GM19193 (cell line): ENCODE data around the gene VIP.

Experiments
- POLR2A ChIP-seq: IDR thresholded peaks from 4 replicates; pipeline ENCODE4 v1.6.1; 2011; ENCODE audit not compliant: insufficient read depth, insufficient read length; ENCODE audit errors: extremely low read depth

The VIP gene

GRCh38 chr6:152769993-152770392, 19.4 kb downstream of the VIP start:
- TF ChIP-seq POLR2A = no peak

GRCh38 chr6:152771061-152771687, 20.6 kb downstream of the VIP start:
- no peak for TF ChIP-seq POLR2A

- TF ChIP-seq POLR2A = no peak
Observed at GRCh38 chr6:152775428-152775827, 24.8 kb downstream of the VIP start.

GRCh38 chr6:152776833-152777232, 26.2 kb downstream of the VIP start:
- TF ChIP-seq POLR2A = no peak

GRCh38 chr6:152783217-152783878, 32.8 kb downstream of the VIP start:
- no peak for TF ChIP-seq POLR2A

GRCh38 chr6:152794696-152795095, 44.1 kb downstream of the VIP start:
- no peak for TF ChIP-seq POLR2A

GRCh38 chr6:152804150-152804549, 53.6 kb downstream of the VIP start:
- TF ChIP-seq POLR2A = no peak
